H9 (cell line): ENCODE measurements around the gene P4HB. TPM values are rescaled to one million over a fixed set of nuclear protein-coding genes. Genes with fewer than 3 reads are reported as not detected.

Source experiments
- DNase-seq: peaks from one replicate; pipeline ENCODE4 v3.0.0-alpha.2; 2017
- H2AFZ ChIP-seq: one replicate; pipeline ENCODE4 v1.6.1; 2013; ENCODE audit warnings: mild to moderate bottlenecking, low read length, control low read depth, moderate library complexity
- H2AK5ac ChIP-seq: 2 replicates; pipeline ENCODE4 v1.6.1; 2013; ENCODE audit warnings: low read length, control low read depth, mixed read lengths; ENCODE audit not compliant: insufficient read length
- H2BK120ac ChIP-seq: one replicate; pipeline ENCODE4 v1.6.1; 2013; ENCODE audit warnings: low read depth, mild to moderate bottlenecking, low read length, control low read depth, inconsistent platforms; ENCODE audit not compliant: poor library complexity, severe bottlenecking
- H2BK12ac ChIP-seq: 2 replicates; pipeline ENCODE4 v1.6.1; 2013; ENCODE audit warnings: low read length, control low read depth, mixed read lengths, low read depth; ENCODE audit not compliant: insufficient read length
- H2BK15ac ChIP-seq: 2 replicates; pipeline ENCODE4 v1.6.1; 2013; ENCODE audit warnings: low read depth, low read length, control low read depth
- H2BK20ac ChIP-seq: one replicate; pipeline ENCODE4 v1.6.1; 2013; ENCODE audit warnings: low read depth, mild to moderate bottlenecking, low read length, control low read depth, inconsistent platforms; ENCODE audit not compliant: poor library complexity, severe bottlenecking
- H2BK5ac ChIP-seq: 2 replicates; pipeline ENCODE4 v1.6.1; 2013; ENCODE audit warnings: low read length, control low read depth, mixed read lengths; ENCODE audit not compliant: insufficient read length
- H3K14ac ChIP-seq: 2 replicates; pipeline ENCODE4 v1.6.1; 2013; ENCODE audit warnings: low read length, control low read depth; ENCODE audit not compliant: insufficient read depth
- H3K18ac ChIP-seq: 2 replicates; pipeline ENCODE4 v1.6.1; 2013; ENCODE audit warnings: low read depth, mild to moderate bottlenecking, mixed read lengths, low read length, control low read depth; ENCODE audit not compliant: insufficient read length
- H3K23ac ChIP-seq: 2 replicates; pipeline ENCODE4 v1.6.1; 2013; ENCODE audit warnings: low read length, control low read depth, mixed read lengths, low read depth; ENCODE audit not compliant: insufficient read length
- H3K23me2 ChIP-seq: 2 replicates; pipeline ENCODE4 v1.6.1; 2013; ENCODE audit warnings: low read depth, mild to moderate bottlenecking, mixed read lengths, low read length, control low read depth; ENCODE audit not compliant: insufficient read length, poor library complexity, severe bottlenecking
- H3K27ac ChIP-seq: 2 replicates; pipeline ENCODE4 v1.5.1; 2013; ENCODE audit warnings: low read length, control low read depth, mixed read lengths, low read depth; ENCODE audit not compliant: insufficient read length
- H3K27me3 ChIP-seq: 2 replicates; pipeline ENCODE4 v1.6.1; 2013; ENCODE audit warnings: low read length, control low read depth, inconsistent platforms; ENCODE audit not compliant: insufficient read depth
- H3K4ac ChIP-seq: 2 replicates; pipeline ENCODE4 v1.6.1; 2013; ENCODE audit warnings: low read depth, mild to moderate bottlenecking, control low read depth, inconsistent platforms, low read length, moderate library complexity
- H3K4me1 ChIP-seq: 2 replicates; pipeline ENCODE4 v1.6.1; 2013; ENCODE audit warnings: low read length, control low read depth, inconsistent platforms; ENCODE audit not compliant: insufficient read depth
- H3K4me2 ChIP-seq: 2 replicates; pipeline ENCODE4 v1.6.1; 2013; ENCODE audit warnings: low read length, control low read depth, mixed read lengths; ENCODE audit not compliant: insufficient read length, insufficient read depth
- H3K56ac ChIP-seq: 2 replicates; pipeline ENCODE4 v1.6.1; 2013; ENCODE audit warnings: low read depth, mild to moderate bottlenecking, mixed read lengths, low read length, control low read depth; ENCODE audit not compliant: insufficient read length
- H3K79me1 ChIP-seq: 2 replicates; pipeline ENCODE4 v1.6.1; 2013; ENCODE audit warnings: low read depth, mild to moderate bottlenecking, moderate library complexity, low read length, control low read depth, inconsistent platforms; ENCODE audit not compliant: insufficient read depth, poor library complexity, severe bottlenecking
- H3K79me2 ChIP-seq: 2 replicates; pipeline ENCODE4 v1.6.1; 2013; ENCODE audit warnings: low read length, control low read depth, inconsistent platforms; ENCODE audit not compliant: insufficient read depth
- H3K9ac ChIP-seq: 2 replicates; pipeline ENCODE4 v1.6.1; 2013; ENCODE audit warnings: low read length, control low read depth, mixed read lengths; ENCODE audit not compliant: insufficient read length; ENCODE audit errors: extremely low read depth
- H3K9me3 ChIP-seq: one replicate; pipeline ENCODE4 v1.6.1; 2013; ENCODE audit warnings: low read depth, low read length, inconsistent platforms; ENCODE audit not compliant: control insufficient read depth
- H3T11ph ChIP-seq: one replicate; pipeline ENCODE4 v1.6.1; 2013; ENCODE audit warnings: mild to moderate bottlenecking, low read length, control low read depth, inconsistent platforms
- H4K20me1 ChIP-seq: one replicate; pipeline ENCODE4 v1.6.1; 2013; ENCODE audit not compliant: control insufficient read depth, insufficient read length, insufficient read depth
- H4K5ac ChIP-seq: 2 replicates; pipeline ENCODE4 v1.6.1; 2013; ENCODE audit warnings: low read depth, mild to moderate bottlenecking, mixed read lengths, low read length, control low read depth; ENCODE audit not compliant: insufficient read length
- H4K8ac ChIP-seq: replicated peaks from 2 replicates; pipeline ENCODE4 v1.6.1; 2013; ENCODE audit warnings: low read length, control low read depth, mixed read lengths, low read depth; ENCODE audit not compliant: insufficient read length
- H4K91ac ChIP-seq: 2 replicates; pipeline ENCODE4 v1.6.1; 2013; ENCODE audit warnings: low read depth, mild to moderate bottlenecking, moderate library complexity, mixed read lengths, low read length, control low read depth; ENCODE audit not compliant: insufficient read length
- H3K27ac Mint-ChIP-seq, 3 experiments: 2 replicates in 2 of 3; 3 replicates in 1 of 3; pipeline ENCODE4 v1.8.0; 2020 to 2021; ENCODE audit warnings: mixed read lengths in 3 of 3, mild to moderate bottlenecking in 1 of 3, moderate library complexity in 1 of 3
- H3K27me3 Mint-ChIP-seq: 2 replicates; pipeline ENCODE4 v1.8.0; 2021; ENCODE audit warnings: low read depth, mild to moderate bottlenecking, moderate library complexity, mixed read lengths
- H3K36me3 Mint-ChIP-seq, 3 experiments: 2 replicates in 2 of 3; 3 replicates in 1 of 3; pipeline ENCODE4 v1.8.0; 2020 to 2021; ENCODE audit warnings: low read depth in 3 of 3, mixed read lengths in 3 of 3; ENCODE audit not compliant: insufficient read depth in 1 of 3
- H3K4me1 Mint-ChIP-seq, 2 experiments: 2 replicates each; pipeline ENCODE4 v1.8.0; 2020; ENCODE audit warnings: mixed read lengths in 2 of 2
- H3K4me3 Mint-ChIP-seq, 2 experiments: 2 replicates in 1 of 2; 3 replicates in 1 of 2; pipeline ENCODE4 v1.8.0; 2020 to 2021; ENCODE audit warnings: mild to moderate bottlenecking in 2 of 2, mixed read lengths in 2 of 2, moderate library complexity in 1 of 2
- H3K9me3 Mint-ChIP-seq, 2 experiments: 2 replicates in 1 of 2; 3 replicates in 1 of 2; pipeline ENCODE4 v1.8.0; 2020; ENCODE audit warnings: mild to moderate bottlenecking in 2 of 2, mixed read lengths in 2 of 2, moderate library complexity in 1 of 2
- CTCF ChIP-seq: fragments of 200-600 bp; sonication (generic); conservative IDR thresholded peaks from 3 replicates; pipeline ENCODE4 v1.8.0; 2021; ENCODE audit warnings: antibody characterized with exemption, mild to moderate bottlenecking
- WGBS: extraction: QIAGEN DNeasy Blood & Tissue Kit; methylation state at CpG from one replicate; pipeline ENCODE4 v1.1.7; 2013; ENCODE audit warnings: missing lambda C conversion rate, low lambda C conversion rate, mixed read lengths; ENCODE audit not compliant: insufficient read length; ENCODE audit errors: extremely low coverage; 5-methylcytosine and 5-hydroxymethylcytosine counted together
- total RNA-seq: library from RNA; stranded (reverse); gene quantifications from 2 replicates; pipeline ENCODE4 v1.2.1, GENCODE V29; 2021

P4HB gene
- total RNA-seq, 1 experiment from 2014 or later, result 366 TPM

GRCh38 chr17:81815646-81815986 is 44.7 kb downstream of the P4HB start:
- Mint-ChIP-seq H3K27me3 (peaks cover 10% of the 10 kb centered on the region), H3K4me1 (peaks cover 0 to 10% of the 10 kb centered on the region in 2 experiments; a peak in 1 of 4 replicates), H3K36me3 (no peaks in the 10 kb centered on the region), H3K4me3 (no peak overlapping the region), H3K27ac (no peak overlapping the region), H3K9me3 (no peaks in the 10 kb centered on the region; a peak in 2 of 5 replicates)
- H2AFZ ChIP-seq, result no peak overlapping the region
- no peaks in the 10 kb centered on the region for H3K9me3 ChIP-seq
- no peak overlapping the region for H3T11ph ChIP-seq
- no peak overlapping the region for H3K14ac ChIP-seq
- no peak overlapping the region for H4K8ac ChIP-seq
- no peak overlapping the region for H3K4me2 ChIP-seq
- H3K79me2 ChIP-seq, result no peaks in the 10 kb centered on the region
- no peaks in the 10 kb centered on the region for H3K23me2 ChIP-seq
- no peak overlapping the region for H4K5ac ChIP-seq
- no peaks in the 10 kb centered on the region; the same call in 1 of the 2 replicates for H3K4me1 ChIP-seq
- H3K4ac ChIP-seq, result no peak overlapping the region
- H2BK20ac ChIP-seq, result no peak overlapping the region
- no peaks in the 10 kb centered on the region for H3K27me3 ChIP-seq
- H3K23ac ChIP-seq, result no peak overlapping the region
- H2BK5ac ChIP-seq, result no peak overlapping the region
- H2BK15ac ChIP-seq, result no peak overlapping the region
- H2AK5ac ChIP-seq, result no peak overlapping the region
- no peak overlapping the region for H4K91ac ChIP-seq
- DNase-seq, result no peak
- no peak overlapping the region for H3K27ac ChIP-seq
- no peak overlapping the region for H3K56ac ChIP-seq
- no peak overlapping the region for H2BK12ac ChIP-seq
- no CpG with 5 or more reads among the region's 2 CpGs for WGBS
- H4K20me1 ChIP-seq, result no peaks in the 10 kb centered on the region
- no peak overlapping the region for H3K18ac ChIP-seq
- H3K79me1 ChIP-seq, result no peaks in the 10 kb centered on the region
- no peak overlapping the region for H3K9ac ChIP-seq
- H2BK120ac ChIP-seq, result no peak overlapping the region
- TF ChIP-seq CTCF, result no peak
